NB4 (cell line): ENCODE data around the gene TMEM50A.
"Not testable (repeated sequence)": the region's sequence is repeated elsewhere in the genome, so short reads cannot be mapped to it uniquely, and the experiment has no call there.

Experiments
- CTCF ChIP-seq: IDR thresholded peaks from one replicate; pipeline ENCODE4 v1.5.1; 2012; ENCODE audit warnings: low read depth, low read length
- MAX ChIP-seq: IDR thresholded peaks from 2 replicates; pipeline ENCODE4 v1.6.1; 2011; ENCODE audit warnings: low read depth, low read length
- MYC ChIP-seq: IDR thresholded peaks from 2 replicates; pipeline ENCODE4 v1.6.1; 2011; ENCODE audit warnings: low read depth, low read length
- POLR2A ChIP-seq: IDR thresholded peaks from 2 replicates; pipeline ENCODE4 v1.6.1; 2011; ENCODE audit warnings: mild to moderate bottlenecking; ENCODE audit not compliant: insufficient read length; ENCODE audit errors: extremely low read depth

GRCh38 chr1:25288573-25289101, 49.5 kb upstream of the TMEM50A start:
- not testable (repeated sequence) for TF ChIP-seq CTCF, POLR2A, MAX, MYC
